Suprapubic skin (tissue), 3 donors: ENCODE measurements around the gene FOXO3.

ENCODE experiments used
- CTCF ChIP-seq, 2 donors: fragments of 200-600 bp in 1 of 2; fragments of 450-650 bp in 1 of 2; sonication (generic) in 1 of 2; IDR thresholded peaks; one replicate each; pipeline ENCODE4 v1.5.1; 2016 to 2019; ENCODE audit warnings: antibody characterized with exemption in 2 of 2, mild to moderate bottlenecking in 1 of 2, moderate library complexity in 1 of 2
- POLR2A ChIP-seq, 2 donors: fragments of 450-650 bp; IDR thresholded peaks; one replicate each; pipeline ENCODE4 v1.6.1; 2017; ENCODE audit warnings: antibody characterized with exemption in 2 of 2, mild to moderate bottlenecking in 2 of 2, moderate library complexity in 2 of 2

GRCh38 chr6:108544606-108545005 is 16.1 kb upstream of the FOXO3 start:
- TF ChIP-seq CTCF (IDR thresholded peaks at IDR 0.05) (no peak), POLR2A (IDR thresholded peaks at IDR 0.05) (no peak)
